HUES48 (cell line): ENCODE results near the gene TMEM14C.
A peak's percentile ranks its signal among the peaks of the same experiment; 100 is the strongest.
"Not testable (repeated sequence)": the region's sequence is repeated elsewhere in the genome, so short reads cannot be mapped to it uniquely, and the experiment has no call there.

Experiments used
- H3K27ac ChIP-seq: one replicate; pipeline ENCODE4 v1.7.0; 2013; ENCODE audit warnings: low read depth, low read length, inconsistent platforms
- H3K27me3 ChIP-seq: 2 replicates; pipeline ENCODE4 v1.6.1; 2013; ENCODE audit warnings: mild to moderate bottlenecking, low read length; ENCODE audit not compliant: control insufficient read depth, insufficient read depth
- H3K36me3 ChIP-seq: 2 replicates; pipeline ENCODE4 v1.6.1; 2013; ENCODE audit warnings: low read length; ENCODE audit not compliant: control insufficient read depth, insufficient read depth
- H3K4me1 ChIP-seq: 2 replicates; pipeline ENCODE4 v1.6.1; 2013; ENCODE audit warnings: mild to moderate bottlenecking, low read length; ENCODE audit not compliant: control insufficient read depth, insufficient read depth
- H3K4me3 ChIP-seq: 2 replicates; pipeline ENCODE4 v1.5.1; 2013; ENCODE audit warnings: mild to moderate bottlenecking, low read depth, low read length
- H3K9ac ChIP-seq: 2 replicates; pipeline ENCODE4 v1.6.1; 2013; ENCODE audit warnings: mild to moderate bottlenecking, low read depth, low read length, moderate library complexity
- H3K9me3 ChIP-seq: 2 replicates; pipeline ENCODE4 v1.6.1; 2013; ENCODE audit warnings: low read length; ENCODE audit not compliant: control insufficient read depth, insufficient read depth

Gene TMEM14C

GRCh38 chr6:10721850-10722569 lies 860 bp upstream of the TMEM14C start:
- Histone ChIP-seq H3K27ac (peak overlapping the region; percentile 95), H3K27me3 (no peaks in the 10 kb centered on the region), H3K9me3 (no peaks in the 10 kb centered on the region; the same call in 1 of the 2 replicates), H3K9ac (peak overlapping the region; percentile 42; the same call in 1 of the 2 replicates), H3K4me3 (peak overlapping the region; percentile 92), H3K4me1 (peaks cover 14% of the 10 kb centered on the region), H3K36me3 (peaks cover 24% of the 10 kb centered on the region)

- Histone ChIP-seq H3K27ac (peak overlapping the region; percentile 95), H3K36me3 (peaks cover 28% of the 10 kb centered on the region), H3K4me1 (peaks cover 14% of the 10 kb centered on the region), H3K9ac (peak overlapping the region; percentile 42; the same call in 1 of the 2 replicates), H3K27me3 (no peaks in the 10 kb centered on the region), H3K4me3 (peak overlapping the region; percentile 92), H3K9me3 (no peaks in the 10 kb centered on the region; the same call in 1 of the 2 replicates)
Observed at GRCh38 chr6:10722570-10722819, 375 bp upstream of the TMEM14C start.

- Histone ChIP-seq H3K36me3 (peaks cover 38% of the 10 kb centered on the region), H3K9me3 (no peaks in the 10 kb centered on the region), H3K27ac (peak overlapping the region; percentile 95), H3K27me3 (no peaks in the 10 kb centered on the region), H3K4me1 (peaks cover 14% of the 10 kb centered on the region), H3K9ac (peak overlapping the region; percentile 91), H3K4me3 (peak overlapping the region; percentile 92)
Observed at GRCh38 chr6:10723567-10723881, 654 bp downstream of the TMEM14C start.

GRCh38 chr6:10725044-10725443 lies 2.2 kb downstream of the TMEM14C start:
- H3K9me3 ChIP-seq = no peaks in the 10 kb centered on the region
- H3K36me3 ChIP-seq = peaks cover 53% of the 10 kb centered on the region
- H3K27ac ChIP-seq = no peak overlapping the region
- no peaks in the 10 kb centered on the region for H3K27me3 ChIP-seq
- H3K4me1 ChIP-seq = peaks cover 14% of the 10 kb centered on the region
- no peak overlapping the region for H3K4me3 ChIP-seq
- H3K9ac ChIP-seq = no peak overlapping the region

GRCh38 chr6:10725716-10726115 lies 2.8 kb downstream of the TMEM14C start:
- Histone ChIP-seq H3K36me3 (peaks cover 60% of the 10 kb centered on the region), H3K4me3 (no peak overlapping the region), H3K4me1 (peaks cover 14% of the 10 kb centered on the region), H3K9ac (no peak overlapping the region), H3K9me3 (no peaks in the 10 kb centered on the region), H3K27ac (no peak overlapping the region), H3K27me3 (no peaks in the 10 kb centered on the region)

- Histone ChIP-seq H3K9me3 (no peaks in the 10 kb centered on the region), H3K27ac (no peak overlapping the region), H3K4me3 (no peak overlapping the region), H3K4me1 (no peaks in the 10 kb centered on the region), H3K36me3 (peaks cover 78% of the 10 kb centered on the region), H3K9ac (no peak overlapping the region), H3K27me3 (no peaks in the 10 kb centered on the region)
Observed at GRCh38 chr6:10730254-10730653, 7.4 kb downstream of the TMEM14C start.

GRCh38 chr6:10733151-10733715 lies 10.4 kb downstream of the TMEM14C start:
- no peaks in the 10 kb centered on the region for H3K27me3 ChIP-seq
- H3K4me3 ChIP-seq = no peak overlapping the region
- no peaks in the 10 kb centered on the region for H3K4me1 ChIP-seq
- no peak overlapping the region for H3K9ac ChIP-seq
- no peak overlapping the region for H3K27ac ChIP-seq
- H3K9me3 ChIP-seq = no peaks in the 10 kb centered on the region
- peaks cover 49% of the 10 kb centered on the region for H3K36me3 ChIP-seq

GRCh38 chr6:10733863-10734262 lies 11.0 kb downstream of the TMEM14C start:
- Histone ChIP-seq H3K4me1 (no peaks in the 10 kb centered on the region), H3K27me3 (no peaks in the 10 kb centered on the region), H3K9me3 (no peaks in the 10 kb centered on the region), H3K4me3 (no peak overlapping the region), H3K36me3 (peaks cover 43% of the 10 kb centered on the region), H3K9ac (no peak overlapping the region), H3K27ac (no peak overlapping the region)

- Histone ChIP-seq H3K27ac (no peak overlapping the region), H3K27me3 (no peaks in the 10 kb centered on the region), H3K36me3 (peaks cover 18% of the 10 kb centered on the region), H3K4me1 (no peaks in the 10 kb centered on the region), H3K9me3 (no peaks in the 10 kb centered on the region), H3K4me3 (no peak overlapping the region), H3K9ac (no peak overlapping the region)
Observed at GRCh38 chr6:10736731-10737130, 13.9 kb downstream of the TMEM14C start.

GRCh38 chr6:10740061-10740460 lies 17.2 kb downstream of the TMEM14C start:
- Histone ChIP-seq H3K9ac (no peak overlapping the region), H3K36me3 (no peaks in the 10 kb centered on the region), H3K4me3 (no peak overlapping the region), H3K27ac (no peak overlapping the region), H3K4me1 (no peaks in the 10 kb centered on the region), H3K27me3 (no peaks in the 10 kb centered on the region), H3K9me3 (no peaks in the 10 kb centered on the region)

GRCh38 chr6:10741643-10742042 lies 18.8 kb downstream of the TMEM14C start:
- not testable (repeated sequence) for H3K27me3 ChIP-seq, H3K36me3 ChIP-seq, H3K9ac ChIP-seq, H3K9me3 ChIP-seq, H3K4me1 ChIP-seq, H3K4me3 ChIP-seq, H3K27ac ChIP-seq
